Measurements from ENCODE around the gene TBCCD1.
"Not testable (repeated sequence)": the region's sequence is repeated elsewhere in the genome, so short reads cannot be mapped to it uniquely, and the experiment has no call there.

The TBCCD1 gene

DNA sequence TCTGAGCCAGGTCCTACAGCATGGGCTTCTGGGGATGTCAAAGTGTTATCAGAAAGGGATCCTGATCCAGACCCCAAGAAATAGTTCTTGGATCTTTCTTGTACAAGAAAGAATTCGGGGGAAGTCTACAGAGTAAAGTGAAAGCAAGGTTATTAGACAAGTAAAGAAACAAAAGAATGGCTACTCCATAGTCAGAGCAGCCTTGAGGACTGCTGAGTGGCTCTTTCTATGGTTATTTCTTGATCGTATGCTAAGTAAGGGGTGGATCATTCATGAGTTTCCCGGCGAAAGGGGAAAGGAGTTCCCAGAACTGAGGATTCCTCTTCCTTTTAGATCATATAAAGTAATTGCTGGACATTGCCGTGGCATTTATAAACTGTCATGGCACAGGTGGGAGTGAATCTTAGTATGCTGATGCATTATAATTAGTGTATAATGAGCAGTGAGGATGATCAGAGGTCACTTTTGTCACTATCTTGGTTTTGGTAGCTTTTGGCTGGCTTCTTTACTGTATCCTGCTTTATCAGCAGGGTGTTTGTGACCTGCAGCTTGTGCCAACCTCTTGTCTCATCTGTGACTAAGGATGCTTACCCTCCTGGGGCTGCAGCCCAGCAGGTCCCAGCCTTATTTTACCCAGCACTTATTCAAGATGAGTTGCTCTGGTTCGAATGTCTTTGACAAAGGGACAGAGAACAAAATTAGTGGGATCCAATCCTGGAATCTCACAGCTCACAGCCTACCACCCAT, 64.0 kb downstream of the TBCCD1 start:
- DNase-seq = no peak
- TF ChIP-seq, protein P1, sequence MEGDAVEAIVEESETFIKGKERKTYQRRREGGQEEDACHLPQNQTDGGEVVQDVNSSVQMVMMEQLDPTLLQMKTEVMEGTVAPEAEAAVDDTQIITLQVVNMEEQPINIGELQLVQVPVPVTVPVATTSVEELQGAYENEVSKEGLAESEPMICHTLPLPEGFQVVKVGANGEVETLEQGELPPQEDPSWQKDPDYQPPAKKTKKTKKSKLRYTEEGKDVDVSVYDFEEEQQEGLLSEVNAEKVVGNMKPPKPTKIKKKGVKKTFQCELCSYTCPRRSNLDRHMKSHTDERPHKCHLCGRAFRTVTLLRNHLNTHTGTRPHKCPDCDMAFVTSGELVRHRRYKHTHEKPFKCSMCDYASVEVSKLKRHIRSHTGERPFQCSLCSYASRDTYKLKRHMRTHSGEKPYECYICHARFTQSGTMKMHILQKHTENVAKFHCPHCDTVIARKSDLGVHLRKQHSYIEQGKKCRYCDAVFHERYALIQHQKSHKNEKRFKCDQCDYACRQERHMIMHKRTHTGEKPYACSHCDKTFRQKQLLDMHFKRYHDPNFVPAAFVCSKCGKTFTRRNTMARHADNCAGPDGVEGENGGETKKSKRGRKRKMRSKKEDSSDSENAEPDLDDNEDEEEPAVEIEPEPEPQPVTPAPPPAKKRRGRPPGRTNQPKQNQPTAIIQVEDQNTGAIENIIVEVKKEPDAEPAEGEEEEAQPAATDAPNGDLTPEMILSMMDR (IDR thresholded peaks at IDR 0.05) = no peak
- H3K9me3 ChIP-seq = no peaks in the 10 kb centered on the region
- intact Hi-C loops (cut with DNase I; ENCODE audit: low total_unique reads) = loop anchor here (10.0 kb wide), 1 partner anchor 148 kb away; no protein-coding TSS in a partner anchor
- H3K27me3 ChIP-seq = no peaks in the 10 kb centered on the region
- H3K27ac ChIP-seq = no peak overlapping the region
- H3K4me1 ChIP-seq = peaks cover 0 to 17% (median 3%) of the 10 kb centered on the region in 4 donors
- peak overlapping the region; percentile 9 to 27 for H3K4me3 ChIP-seq
- H3K36me3 ChIP-seq = no peaks in the 10 kb centered on the region

DNA sequence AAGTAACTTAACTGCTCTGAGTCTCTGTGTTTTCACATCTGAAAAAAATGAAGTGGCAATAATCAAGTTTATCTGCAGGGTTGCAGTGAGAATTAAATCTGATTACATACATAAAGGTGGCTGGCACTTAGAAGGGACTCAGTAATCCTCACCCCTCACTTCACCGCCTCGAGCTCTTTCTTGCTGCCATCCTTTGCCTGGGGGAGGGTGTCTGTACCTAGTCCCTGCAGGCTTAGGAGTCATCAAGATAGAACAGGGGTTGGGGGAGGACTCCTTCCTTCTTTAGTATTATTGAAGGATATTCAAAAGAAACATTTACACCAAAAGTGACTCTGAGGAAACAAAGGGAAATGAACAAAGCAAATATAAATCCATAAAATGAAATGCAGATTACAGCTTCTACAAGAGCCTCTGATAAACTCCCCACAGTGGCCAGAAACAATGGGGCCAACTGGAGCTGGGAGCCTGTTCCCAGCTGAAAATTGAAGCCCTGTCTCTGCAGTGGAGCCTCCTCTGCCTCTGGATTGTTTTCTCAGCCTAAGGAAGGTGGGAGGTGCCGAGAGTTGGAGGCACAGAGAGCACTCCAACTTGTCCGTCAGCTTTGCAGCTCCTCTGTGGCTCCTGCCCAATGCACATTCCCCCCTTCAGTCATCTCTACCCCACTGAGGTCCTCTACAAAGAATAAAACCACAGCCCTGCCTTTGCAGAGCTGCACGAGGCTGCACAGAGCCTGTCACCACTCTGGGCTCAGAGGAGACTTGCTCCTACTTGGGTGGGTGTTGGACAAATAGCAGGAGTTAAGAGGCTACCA, 64.8 kb downstream of the TBCCD1 start:
- Histone ChIP-seq H3K27ac (no peak overlapping the region), H3K27me3 (no peaks in the 10 kb centered on the region), H3K4me3 (peak overlapping the region; percentile 9 to 27), H3K9me3 (no peaks in the 10 kb centered on the region), H3K36me3 (no peaks in the 10 kb centered on the region), H3K4me1 (peaks cover 0 to 17% (median 3%) of the 10 kb centered on the region in 4 donors)
- no peak for DNase-seq
- intact Hi-C loops (cut with DNase I; ENCODE audit: low total_unique reads) = loop anchor here (10.0 kb wide), 1 partner anchor 148 kb away; no protein-coding TSS in a partner anchor
- TF ChIP-seq, protein P1 (IDR thresholded peaks at IDR 0.05) = no peak

DNA sequence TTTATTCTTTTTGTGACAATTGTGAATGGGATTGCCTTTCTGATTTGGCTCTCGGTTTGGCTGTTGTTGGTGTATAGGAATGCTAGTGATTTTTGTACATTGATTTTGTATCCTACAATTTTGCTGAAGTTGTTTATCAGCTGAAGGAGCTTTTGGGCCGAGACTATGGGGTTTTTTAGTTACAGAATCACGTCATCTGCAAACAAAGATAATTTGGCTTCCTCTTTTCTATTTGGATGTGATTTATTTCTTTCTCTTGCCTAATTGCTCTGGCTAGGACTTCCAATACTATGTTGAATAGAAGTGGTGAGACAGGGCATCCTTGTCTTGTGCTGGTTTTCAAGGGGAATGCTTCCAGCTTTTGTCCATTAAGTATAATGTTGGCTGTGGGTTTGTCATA, 67.2 kb downstream of the TBCCD1 start:
- intact Hi-C loops (cut with DNase I; ENCODE audit: low total_unique reads) = loop anchor here (10.0 kb wide), 2 partner anchors 75 to 145 kb away; no protein-coding TSS in a partner anchor
- H3K27me3 ChIP-seq, H3K9me3 ChIP-seq, DNase-seq, H3K4me3 ChIP-seq, H3K36me3 ChIP-seq, H3K27ac ChIP-seq: not testable (repeated sequence)
- peaks cover 0 to 38% (median 8%) of the 10 kb centered on the region in 4 donors for H3K4me1 ChIP-seq

DNA sequence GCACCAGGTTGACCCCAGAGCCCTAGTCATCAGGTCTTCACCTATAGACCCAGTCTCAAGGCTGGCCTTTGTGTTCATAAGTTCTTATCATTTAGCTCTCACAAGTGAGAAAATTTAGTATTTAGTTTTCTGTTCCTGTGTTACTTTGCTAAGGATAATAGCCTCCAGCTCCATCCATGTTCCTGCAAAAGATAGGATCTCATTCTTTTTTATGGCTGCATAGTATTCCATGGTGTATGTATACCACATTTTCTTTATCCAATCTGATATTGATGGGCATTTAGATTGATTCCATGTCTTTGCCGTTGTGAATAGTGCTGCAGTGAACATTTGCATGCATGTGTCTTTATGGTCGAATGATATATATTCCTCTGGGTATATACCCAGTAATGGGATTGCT, 69.1 kb downstream of the TBCCD1 start:
- intact Hi-C loops (cut with DNase I; ENCODE audit: low total_unique reads) = loop anchor here (10.0 kb wide), 1 partner anchor 73 kb away; no protein-coding TSS in a partner anchor
- not testable (repeated sequence) for H3K36me3 ChIP-seq

DNA sequence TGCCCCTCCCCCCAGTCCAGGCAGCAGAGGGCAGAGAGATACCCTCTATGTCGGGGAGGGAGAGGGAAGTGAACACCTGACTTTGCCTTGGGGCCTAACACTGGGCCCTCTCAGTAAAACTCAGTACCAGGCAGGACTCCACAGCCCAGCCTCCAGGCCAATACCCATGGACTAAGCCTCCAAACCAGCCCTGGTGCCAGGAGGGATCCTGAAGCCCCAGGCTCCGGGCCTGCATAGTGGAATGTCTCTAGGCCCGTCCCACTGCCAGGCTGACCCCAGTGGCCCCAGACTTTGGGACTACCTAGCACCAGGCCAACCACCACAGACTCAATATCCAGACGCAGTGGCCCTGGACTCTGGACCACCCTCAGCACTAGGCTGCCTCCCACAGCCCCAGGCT, 69.5 kb downstream of the TBCCD1 start:
- peaks cover 0 to 47% (median 22%) of the 10 kb centered on the region in 4 donors for H3K4me1 ChIP-seq
- H3K36me3 ChIP-seq = no peaks in the 10 kb centered on the region
- H3K9me3 ChIP-seq = no peaks in the 10 kb centered on the region
- H3K27me3 ChIP-seq = no peaks in the 10 kb centered on the region
- H3K4me3 ChIP-seq = no peak overlapping the region
- TF ChIP-seq, protein P1 (IDR thresholded peaks at IDR 0.05) = no peak
- no peak overlapping the region for H3K27ac ChIP-seq
- intact Hi-C loops (cut with DNase I; ENCODE audit: low total_unique reads) = loop anchor here (10.0 kb wide), 1 partner anchor 73 kb away; no protein-coding TSS in a partner anchor
- DNase-seq = no peak

More for the DNA sequence above, 69.1 kb downstream of the TBCCD1 start:
- not testable (repeated sequence) for H3K27ac ChIP-seq, H3K27me3 ChIP-seq, H3K9me3 ChIP-seq, DNase-seq, H3K4me3 ChIP-seq
- peaks cover 0 to 47% (median 18%) of the 10 kb centered on the region in 4 donors for H3K4me1 ChIP-seq

DNA sequence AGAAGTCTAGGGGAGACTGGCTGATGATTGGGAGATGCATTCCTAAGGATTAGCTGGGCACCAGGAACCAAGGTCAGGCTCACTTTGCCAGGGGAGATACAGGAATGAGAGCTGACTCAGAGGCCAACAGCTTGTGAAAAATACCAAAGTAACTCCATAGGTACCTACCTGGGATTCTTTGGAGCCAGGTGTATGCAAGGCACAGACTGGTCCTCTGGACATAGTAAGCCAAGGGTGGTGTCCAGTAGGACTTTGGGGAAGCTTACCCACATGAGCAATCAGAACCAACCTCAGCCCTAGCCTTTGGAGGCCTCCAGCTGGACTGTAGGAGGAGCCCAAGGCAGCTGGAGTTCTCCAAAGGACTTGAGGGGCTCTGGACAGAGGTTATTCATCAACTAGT, 70.5 kb downstream of the TBCCD1 start:
- TF ChIP-seq, protein P1 (IDR thresholded peaks at IDR 0.05) = no peak
- intact Hi-C loops (cut with DNase I; ENCODE audit: low total_unique reads) = loop anchor here (10.0 kb wide), 1 partner anchor 72 kb away; no protein-coding TSS in a partner anchor

More for the DNA sequence above, 70.5 kb downstream of the TBCCD1 start:
- Histone ChIP-seq H3K9me3 (no peaks in the 10 kb centered on the region), H3K27me3 (no peaks in the 10 kb centered on the region), H3K36me3 (no peaks in the 10 kb centered on the region), H3K4me1 (peaks cover 0 to 50% (median 25%) of the 10 kb centered on the region in 4 donors), H3K4me3 (no peak overlapping the region), H3K27ac (peak overlapping the region in 1 of 2 donors; percentile 5)
- DNase-seq = no peak
